Fibroblast of skin of right biceps (primary cell): Measurements from ENCODE around the gene FBXO30.
A peak's percentile ranks its signal among the peaks of the same experiment; 100 is the strongest.

ENCODE experiments used
- DNase-seq: peaks from one replicate; pipeline ENCODE4 v3.0.0-alpha.2; 2013

Gene FBXO30

DNA sequence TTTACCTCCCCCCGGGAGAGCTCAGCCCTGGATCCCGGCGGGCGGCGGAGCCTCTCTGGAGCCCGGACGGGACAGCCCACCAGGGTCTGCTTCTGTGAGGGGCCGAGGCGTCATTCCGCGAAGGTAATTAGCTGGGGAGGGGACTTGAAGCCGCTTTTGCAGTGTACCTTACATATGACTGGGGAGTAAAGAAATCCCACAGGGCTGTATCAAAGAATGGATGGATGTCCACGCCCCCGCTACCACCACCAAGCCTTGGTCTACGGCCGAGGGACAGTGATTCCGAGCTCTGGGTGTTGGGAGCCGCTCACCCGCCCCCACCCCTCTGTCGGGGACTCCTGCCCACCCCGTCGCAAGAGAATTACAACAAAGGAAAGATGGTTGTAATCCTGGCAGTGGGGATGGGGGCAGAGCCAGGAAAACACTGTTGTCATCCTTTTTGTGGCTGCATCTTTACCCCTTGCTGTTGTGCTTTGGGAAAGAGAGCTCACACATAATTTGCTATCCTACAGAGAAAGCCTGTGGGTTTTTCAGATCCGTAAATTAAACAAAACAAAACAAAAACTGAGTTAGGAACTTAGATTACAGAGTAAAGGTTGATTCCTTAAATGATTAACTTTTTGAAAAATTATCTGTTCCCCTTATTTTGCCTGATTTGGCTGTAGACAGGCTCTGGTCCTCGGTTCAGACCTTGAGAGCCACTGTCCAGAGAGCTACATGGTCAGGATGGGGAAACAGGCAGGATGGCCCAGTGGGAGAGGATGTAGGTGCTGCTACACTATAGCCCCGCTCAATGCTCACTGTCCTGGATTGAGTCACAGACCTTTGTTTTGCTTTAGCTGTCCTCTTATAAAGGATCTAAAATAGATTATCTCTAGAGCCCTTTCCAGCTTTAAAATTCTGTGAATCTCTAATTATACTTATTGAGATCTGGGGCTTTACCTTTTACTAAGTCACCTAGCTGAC is 997 bp upstream of the FBXO30 start:
- DNase-seq, result peak; percentile 26

DNA sequence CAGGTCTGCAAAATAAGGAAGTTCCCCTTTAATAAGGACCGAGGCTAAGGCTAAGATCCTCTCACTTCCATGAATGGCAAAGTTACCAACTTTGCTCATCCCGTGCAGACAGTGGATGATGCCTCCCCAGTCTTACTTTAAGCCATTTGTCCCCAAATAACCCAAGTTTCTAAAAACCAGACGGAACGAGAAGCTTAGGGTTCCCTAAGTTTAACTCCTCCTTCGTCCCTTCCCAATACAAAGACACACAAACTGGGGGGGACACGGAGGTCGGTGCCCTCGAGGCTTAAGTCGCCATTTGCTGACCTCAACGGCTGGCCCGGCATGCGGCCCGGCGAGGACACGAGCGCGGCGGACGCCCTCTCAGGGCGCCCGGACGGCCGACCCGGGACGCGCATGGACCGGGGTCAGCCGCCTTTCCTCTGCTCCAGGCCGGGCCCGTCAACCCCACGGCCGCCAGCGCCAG is 527 bp downstream of the FBXO30 start:
- DNase-seq, result peak; percentile 46

DNA sequence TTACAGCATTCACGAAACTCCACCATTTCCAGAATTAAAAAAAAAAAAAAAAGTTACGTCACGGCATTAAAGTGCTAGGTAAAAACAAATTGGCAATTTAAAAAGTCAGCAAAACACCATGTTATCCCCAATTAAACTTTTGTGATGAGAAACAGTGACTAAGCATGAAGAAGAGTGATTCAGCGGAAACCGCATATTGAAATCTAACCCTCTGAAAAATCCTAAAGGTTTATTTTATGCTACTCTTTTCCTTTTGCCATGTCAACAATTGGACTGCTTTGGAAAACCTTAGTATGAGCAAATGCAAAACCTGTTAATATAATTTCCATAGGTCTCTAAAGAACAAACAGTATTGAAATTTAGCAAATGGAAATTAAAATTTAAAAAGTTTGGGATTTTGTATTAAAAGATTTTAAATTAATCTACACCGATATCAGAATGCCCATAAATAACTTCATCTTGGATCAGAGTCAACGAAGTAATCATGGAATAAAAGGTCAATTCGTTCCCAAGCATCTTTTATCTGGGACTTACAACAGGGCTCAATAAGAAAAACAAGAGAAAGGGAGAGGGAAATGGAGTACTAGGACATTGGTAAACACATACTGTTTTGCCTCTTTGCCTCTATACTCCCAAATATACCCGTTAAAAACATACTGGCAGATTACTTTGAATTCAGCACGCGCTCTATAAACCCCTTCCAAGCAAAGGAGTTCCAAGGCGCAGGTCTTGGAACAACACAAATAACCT is 1.1 kb downstream of the FBXO30 start:
- DNase-seq, result peak; percentile 76

DNA sequence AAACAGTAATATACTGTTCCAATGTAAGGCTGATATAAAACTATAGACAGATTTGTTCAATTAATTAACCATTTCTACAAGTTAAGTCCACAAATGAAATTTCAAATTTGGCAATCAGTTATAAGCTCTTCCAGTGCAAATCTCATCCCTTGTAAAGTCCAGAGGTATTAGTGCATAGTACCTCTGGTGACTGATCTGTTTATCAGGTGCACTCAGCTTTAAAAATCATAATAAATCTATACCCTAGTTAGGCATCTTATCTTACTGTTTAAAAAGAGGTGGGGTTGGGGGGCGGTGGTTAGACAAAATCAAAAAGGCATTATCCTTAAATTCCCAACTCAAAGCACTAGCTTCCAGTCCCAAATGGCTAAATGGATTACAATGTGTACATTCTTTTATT is 2.9 kb downstream of the FBXO30 start:
- DNase-seq, result no peak

DNA sequence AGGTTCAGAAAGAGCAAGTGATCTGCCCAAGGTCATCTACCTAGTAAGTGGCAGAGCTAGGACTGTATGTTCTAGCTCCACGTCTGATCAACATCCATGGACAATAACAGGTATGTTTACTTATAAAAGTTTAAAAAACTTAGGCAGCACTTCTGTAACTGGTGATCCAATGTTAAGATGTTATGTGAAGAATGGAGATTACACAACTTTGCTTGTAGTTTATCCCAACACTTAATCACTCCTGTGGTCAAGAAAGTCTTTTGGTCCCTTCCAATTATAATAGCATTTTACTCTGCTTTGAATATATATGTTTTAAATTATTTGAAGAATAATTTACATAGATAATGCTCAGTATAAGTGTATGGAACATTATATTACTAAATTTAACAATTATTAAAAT is 4.8 kb downstream of the FBXO30 start:
- DNase-seq, result peak; percentile 14

DNA sequence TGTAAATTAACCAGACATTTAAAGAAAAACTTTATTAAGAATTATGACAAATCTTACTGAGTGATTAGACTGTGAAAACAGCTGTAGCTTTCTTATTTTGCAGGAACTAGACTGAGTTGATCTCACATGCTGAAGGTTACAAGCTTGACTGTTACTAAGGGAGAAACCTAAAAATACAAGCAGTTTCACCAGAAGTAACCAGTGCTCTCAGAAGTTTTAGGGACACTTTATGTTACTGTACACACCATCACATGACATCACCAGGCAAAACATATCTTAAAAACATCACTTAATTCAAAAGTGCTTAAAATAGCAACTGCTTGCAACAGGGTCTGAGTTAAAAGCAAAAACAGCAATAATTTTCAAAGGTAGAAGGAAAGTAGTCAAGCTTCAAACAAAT is 5.4 kb downstream of the FBXO30 start:
- no peak for DNase-seq

DNA sequence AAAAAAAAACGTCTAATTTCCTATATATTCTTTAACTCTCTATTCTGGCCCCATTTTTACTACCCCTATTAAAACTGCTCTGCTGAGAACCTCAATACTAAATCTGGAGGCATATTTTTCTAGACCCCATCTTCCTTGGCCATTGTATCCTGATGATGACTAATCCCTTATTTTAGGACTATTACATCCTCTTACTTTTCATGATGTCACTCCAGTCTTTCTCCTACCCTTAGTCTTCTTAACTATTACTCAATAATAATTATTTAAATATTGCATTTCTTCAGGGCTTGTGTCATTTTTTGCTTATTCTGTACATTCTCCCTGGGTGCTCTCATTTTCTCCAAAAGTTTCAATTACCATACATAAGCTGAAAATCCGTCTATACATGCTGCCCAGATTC is 6.4 kb downstream of the FBXO30 start:
- DNase-seq, result no peak

DNA sequence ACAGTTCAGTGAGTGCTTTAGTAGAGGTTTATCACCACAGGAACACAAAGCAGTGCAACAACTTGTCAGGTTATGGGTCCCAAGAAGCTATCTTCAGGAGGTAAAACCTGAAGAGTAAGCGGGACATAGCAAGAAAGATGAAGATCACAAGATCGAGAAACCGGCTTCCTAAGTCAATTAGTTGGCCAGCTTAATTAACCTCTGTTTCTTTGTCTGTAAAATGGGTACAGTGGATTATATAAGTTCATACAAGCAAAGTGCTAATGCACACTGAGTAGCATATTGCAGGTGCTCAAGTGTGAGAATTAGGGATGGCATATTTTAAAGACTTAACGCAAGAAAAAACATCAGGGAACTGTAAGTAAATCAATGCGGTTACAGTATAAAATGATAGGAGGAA is 12.5 kb downstream of the FBXO30 start:
- no peak for DNase-seq

DNA sequence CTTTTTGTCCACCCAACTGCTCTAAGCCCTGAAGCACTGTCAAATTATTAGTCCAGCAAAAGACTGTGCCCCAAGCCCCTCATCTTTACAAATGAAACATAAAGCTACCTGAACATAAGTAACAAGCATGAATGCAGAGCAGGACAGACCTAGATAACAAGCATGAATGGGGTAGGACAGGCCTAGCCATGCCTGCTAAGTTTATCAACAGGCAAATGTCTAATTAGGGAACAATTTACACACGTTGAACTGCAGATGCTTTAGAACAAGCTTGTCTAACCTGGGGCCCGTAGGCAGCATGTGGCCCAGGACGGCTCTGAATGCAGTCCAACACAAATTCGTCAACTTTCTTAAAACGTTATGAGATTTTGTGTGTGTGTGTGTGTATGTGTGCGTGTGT is 13.6 kb downstream of the FBXO30 start:
- no peak for DNase-seq

DNA sequence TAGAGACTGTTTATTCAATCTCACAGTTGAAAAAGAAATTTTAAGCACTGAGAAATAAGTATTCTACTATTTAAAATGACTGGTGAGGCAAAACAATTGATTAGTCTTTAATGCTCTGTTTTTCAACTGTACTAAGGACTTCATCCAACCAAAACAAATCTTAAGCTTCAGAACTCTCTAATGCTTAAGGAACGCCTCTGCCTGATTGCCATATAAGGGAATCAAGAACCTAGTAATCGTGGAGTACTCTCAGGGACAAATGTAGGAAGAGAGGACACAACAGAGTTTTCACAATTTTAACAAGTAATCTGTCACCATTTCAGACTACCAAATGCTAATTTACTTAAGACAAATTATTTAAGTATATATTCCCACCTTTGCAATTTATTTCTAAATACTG is 16.1 kb downstream of the FBXO30 start:
- peak; percentile 13 for DNase-seq

DNA sequence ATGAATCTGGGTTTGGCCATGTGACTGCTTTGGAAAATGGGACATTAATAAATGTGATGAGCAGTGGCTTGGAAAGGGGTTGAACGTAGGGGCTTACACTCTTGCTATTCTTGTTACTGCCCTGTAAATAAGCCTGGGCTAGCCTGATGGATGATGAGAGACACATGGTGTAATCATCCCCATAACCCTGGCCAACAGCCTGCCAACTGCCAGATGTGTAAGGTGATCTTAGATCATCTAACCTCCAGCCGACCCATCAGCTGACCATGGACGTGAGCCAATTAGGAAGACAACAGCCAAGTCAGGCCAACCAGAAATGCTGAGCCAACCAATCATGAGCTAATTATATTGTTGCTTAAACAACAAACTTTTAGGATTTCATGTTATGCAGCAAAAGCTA is 25.2 kb downstream of the FBXO30 start:
- peak; percentile 7 for DNase-seq

DNA sequence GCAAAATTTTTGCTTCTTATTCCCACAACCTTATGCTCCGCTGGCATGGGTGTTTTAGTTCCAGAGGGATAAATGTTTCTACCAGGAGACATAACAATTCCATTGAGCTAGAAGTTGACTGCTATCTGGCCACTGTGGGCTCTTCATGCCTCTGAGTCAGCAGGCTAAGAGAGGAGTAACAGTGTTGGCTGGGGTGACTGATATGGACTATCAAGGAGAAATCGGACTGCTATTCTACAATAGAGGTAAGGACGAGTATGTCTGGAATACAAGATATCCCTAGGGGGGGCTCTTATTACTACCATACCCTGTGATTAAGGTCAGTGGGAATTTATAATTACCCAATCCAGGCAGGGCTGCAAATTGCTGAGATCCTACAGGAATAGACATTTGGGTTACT is 26.9 kb downstream of the FBXO30 start:
- no peak for DNase-seq

DNA sequence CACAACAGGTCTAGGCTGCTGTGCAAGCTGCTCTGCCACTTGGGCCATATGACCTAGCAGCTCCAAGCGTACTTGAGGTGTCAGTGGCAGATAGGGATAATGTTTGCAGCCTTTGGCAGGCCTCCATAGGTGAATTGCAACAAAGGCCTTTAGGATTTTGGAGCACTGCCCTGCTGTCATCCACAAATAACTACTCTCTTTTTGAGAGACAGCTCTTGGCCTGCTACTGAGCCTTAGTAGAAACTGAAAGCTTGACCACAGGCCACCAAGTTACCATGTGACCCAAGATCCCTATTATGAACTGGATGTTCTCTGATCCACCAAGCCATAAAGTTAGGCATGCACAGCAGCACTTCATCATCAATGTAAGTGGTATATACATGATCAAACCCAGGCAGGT is 29.9 kb downstream of the FBXO30 start:
- no peak for DNase-seq

DNA sequence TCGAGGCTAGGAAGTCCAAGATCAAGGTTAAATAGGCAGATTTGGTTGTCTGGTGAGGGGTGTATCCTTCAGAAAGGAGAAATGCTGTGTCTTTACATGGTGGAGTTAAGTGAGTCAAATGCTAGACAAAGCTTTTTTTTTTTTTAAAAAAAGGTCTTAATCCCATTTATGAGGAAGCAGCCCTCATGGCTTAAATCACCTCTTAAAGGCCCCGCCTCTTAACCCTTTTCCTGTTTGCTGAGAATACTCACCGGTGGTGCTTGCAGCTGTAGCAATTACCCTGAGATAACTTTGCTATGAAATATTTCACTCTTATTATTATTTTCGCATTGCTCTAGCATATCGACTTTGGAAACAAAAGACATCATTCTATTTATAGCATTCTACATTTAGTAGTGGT is 30.8 kb downstream of the FBXO30 start:
- no peak for DNase-seq

DNA sequence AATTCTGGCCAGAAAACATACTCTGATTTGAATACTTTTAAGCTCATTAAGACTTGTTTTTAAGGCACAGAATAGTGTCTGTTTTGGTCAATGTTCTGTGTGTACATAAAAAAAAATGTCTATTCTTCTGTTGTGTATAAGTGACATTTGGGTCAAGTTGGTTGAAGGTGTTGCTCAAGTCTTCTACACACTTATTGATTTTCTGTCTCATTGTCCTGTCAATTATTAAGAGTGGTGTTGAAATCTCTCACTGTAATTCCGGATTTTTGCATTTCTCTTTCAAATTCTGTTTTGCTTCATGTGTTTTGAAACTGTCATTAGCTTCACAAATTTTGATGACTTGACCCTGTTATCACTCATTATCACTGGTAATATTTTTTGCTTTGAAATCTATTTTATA is 41.7 kb downstream of the FBXO30 start:
- no peak for DNase-seq

DNA sequence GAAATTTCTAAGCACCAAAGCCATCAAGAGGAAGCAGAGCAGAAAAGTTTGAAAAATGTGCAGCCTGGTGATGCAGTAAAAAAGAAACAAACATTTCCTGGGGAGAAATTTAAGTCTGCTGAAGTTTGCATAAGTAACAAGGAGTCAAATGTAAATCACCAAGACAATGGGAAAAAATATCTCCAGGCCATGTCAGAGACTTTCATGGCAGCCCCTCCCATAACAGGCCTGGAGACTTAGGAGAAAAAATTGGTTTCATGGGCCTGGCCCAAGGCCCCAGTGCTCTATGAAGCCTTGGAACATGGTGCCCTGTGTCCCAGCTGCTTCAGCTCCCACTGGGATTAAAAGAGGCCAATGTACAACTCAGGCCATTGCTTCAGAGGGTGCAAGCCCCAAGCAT is 49.1 kb downstream of the FBXO30 start:
- DNase-seq, result no peak

DNA sequence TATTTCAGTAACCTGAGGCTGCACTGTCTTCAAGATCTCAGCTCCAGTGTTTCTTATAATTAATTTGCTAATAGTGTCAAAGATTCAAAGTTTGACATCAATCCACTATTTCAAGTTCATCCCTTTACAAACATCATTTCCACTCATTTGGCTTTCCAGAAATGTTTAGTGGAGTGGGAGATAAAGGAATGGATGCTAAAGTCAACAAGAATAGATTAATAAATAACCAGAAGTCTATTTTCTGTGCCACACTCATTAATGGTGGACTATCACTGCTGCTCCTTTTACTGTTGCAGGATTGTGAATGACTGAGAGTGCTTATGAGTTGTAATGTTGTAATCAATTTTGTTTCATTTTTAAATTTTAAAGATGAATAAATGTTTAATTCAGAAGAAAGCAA is 50.9 kb downstream of the FBXO30 start:
- no peak for DNase-seq

DNA sequence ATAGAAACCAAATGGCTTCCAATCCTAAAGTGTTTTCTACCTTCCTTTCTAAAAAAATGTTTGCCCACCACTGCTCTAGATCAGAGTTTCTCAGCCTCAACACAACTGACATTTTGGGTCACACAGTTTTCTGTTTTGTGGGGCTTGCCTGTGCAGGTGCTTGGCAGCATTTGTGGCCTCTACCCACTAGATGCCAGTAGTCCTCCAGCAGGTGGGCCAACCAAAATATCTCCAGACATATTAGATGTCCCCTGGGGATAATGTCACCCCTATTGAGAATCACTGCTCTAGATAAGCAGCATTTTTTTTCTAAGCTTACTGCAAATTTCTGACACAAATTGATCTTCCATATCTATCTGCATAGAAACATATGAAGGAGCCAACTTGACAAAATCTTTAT is 53.0 kb downstream of the FBXO30 start:
- no peak for DNase-seq

DNA sequence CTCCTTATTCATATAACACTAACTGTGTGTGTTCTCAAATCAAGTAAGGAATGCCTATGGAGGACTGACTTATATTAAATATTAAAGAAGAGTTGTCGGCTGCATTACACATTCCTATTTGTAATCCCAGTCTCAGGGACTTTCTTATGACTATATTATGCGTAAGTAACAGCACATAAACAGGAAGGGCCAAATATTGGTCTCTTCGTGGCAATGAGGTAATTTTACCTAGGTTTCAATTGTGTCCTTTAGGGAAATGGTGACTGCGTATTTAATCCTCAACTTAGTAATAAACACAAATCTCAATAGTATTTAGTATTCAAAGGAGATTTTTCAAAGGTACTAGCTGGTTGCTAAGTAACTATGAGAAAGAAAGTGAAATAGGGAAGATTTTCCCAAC is 56.5 kb downstream of the FBXO30 start:
- no peak for DNase-seq

DNA sequence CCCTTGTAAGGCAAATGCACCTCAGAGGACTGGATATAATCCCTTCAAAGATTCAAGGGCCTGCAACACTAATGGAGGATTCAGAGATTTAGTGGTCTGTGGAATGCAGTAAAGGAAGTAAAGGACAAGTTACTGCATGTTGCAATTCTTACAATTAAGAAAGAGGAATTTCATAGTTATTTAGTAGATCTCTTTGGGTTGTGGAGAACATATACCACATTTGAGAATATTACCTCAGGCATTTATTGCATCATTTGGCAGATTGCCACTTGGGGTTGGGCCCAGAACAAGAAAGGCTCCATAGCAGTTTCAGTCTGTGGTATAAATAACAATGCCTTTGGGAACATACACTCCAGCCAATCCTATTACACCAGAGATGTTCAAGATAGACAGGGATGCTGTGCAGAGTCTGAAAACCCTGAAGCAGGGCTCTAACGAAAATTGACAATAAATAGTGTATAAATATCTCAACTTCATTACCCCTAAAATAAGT is 58.4 kb downstream of the FBXO30 start:
- peak; percentile 94 for DNase-seq

DNA sequence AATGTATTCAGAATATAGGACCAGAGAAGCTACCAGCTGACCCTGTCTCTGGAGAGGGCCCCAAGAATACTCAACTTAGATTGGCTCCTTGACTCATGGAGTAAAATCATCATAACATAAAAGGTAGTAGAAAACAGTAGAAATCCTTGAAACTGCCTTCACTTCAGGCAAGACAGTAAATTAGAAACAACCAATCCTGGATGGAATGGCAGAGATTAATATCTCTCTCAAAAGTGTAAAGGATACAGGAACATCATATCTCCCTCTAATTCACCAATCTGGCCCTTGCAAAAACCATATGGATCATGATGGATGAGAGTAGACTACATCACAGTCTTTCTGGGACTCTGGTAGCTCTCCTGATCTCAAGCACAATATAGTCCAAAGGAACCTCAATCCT is 58.9 kb downstream of the FBXO30 start:
- no peak for DNase-seq

DNA sequence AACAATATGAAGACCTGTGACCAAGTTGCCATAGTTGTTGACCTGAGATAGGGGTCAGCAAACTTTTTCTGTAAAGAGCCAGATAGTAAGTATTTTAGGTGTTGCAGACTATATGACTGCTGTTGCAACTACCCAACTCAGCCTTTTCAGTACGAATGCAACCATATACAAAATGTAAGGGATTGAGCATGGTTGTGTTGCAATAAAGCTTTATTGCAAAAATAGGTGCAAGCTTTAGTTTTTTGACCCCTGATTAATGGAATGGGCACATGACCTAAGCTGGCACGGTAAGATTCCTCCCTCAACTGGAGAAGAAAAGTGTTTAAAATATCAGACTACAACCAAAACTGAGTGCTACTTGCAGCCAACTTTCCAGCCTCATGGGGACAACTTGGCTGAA is 62.0 kb downstream of the FBXO30 start:
- DNase-seq, result no peak

DNA sequence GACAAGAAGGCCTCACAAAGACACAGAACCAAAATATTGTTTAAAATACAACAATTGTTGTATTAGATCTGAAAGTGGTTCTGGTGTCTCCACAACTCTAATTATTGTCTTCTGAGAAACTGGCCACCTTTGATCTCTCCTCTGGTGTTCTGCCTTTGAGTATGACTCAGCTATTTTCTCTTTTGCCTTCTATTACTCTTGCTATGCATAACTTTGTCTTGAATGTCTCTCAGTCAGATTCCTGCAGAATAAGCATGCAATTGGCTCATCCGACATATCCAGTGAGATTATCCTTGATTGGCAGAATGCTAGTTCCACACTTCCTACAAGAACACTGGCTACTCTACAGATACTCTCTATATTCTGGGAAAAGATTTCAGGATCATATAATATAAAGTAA is 65.0 kb downstream of the FBXO30 start:
- peak; percentile 78 for DNase-seq

DNA sequence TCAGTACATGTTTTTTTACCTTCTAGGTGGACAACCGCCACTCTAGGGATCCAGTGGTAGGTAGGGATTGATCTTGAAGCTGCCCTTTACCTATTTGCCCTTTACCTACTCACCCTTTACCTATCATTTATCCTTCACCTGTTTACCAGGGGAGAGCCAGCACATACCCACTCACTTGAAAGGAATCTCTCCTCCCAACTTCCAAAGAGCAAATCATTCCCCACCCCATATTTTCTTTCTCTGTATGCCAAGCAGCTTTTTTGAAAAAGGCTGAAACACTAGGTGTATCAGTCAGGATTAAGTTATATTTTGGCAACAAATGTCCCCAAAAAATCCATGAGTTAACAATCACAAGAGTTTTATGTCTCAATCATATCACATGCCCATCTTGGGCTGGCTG is 68.7 kb downstream of the FBXO30 start:
- no peak for DNase-seq
